Fibroblast of lung (primary cell): ENCODE data around the gene TRIM74.
"Not testable (repeated sequence)": the region's sequence is repeated elsewhere in the genome, so short reads cannot be mapped to it uniquely, and the experiment has no call there.

Experiments
- EZH2 ChIP-seq: IDR thresholded peaks from 2 replicates; pipeline ENCODE4 v1.5.1; 2012; ENCODE audit warnings: low read length, control low read depth, mild to moderate bottlenecking; ENCODE audit errors: missing control alignments
- TF ChIP-seq, protein P1 (sequence below), 2 donors: IDR thresholded peaks in 1 of 2; conservative IDR thresholded peaks in 1 of 2; 1 replicate in 1 of 2; 2 replicates in 1 of 2; pipeline ENCODE4 v1.5.1; 2011 to 2012; ENCODE audit warnings: low read length in 2 of 2, control low read depth in 1 of 2, inconsistent platforms in 1 of 2, low read depth in 1 of 2, mild to moderate bottlenecking in 1 of 2

DNA sequence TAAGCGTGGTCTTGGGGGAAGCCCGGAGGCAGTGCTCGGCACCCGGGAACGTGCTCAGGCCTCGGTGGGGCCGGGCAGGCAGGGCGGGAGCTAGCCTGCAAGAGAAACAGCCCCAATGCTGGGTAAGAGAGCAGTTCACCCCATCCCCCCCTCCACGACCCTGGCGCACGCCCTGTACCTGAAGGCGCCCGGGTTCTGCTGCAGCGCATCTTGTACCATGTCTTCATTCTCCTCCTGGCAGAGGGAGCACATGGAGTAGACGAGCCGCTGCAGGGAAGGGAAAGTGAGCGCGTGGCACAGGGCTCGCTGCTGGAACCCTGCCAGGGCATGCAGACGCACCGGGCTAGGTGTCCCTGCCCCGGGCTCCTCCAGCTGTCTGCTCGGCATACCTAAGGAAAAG lies 20.6 kb downstream of the TRIM74 start:
- TF ChIP-seq EZH2 = not testable (repeated sequence)
- TF ChIP-seq, protein P1, sequence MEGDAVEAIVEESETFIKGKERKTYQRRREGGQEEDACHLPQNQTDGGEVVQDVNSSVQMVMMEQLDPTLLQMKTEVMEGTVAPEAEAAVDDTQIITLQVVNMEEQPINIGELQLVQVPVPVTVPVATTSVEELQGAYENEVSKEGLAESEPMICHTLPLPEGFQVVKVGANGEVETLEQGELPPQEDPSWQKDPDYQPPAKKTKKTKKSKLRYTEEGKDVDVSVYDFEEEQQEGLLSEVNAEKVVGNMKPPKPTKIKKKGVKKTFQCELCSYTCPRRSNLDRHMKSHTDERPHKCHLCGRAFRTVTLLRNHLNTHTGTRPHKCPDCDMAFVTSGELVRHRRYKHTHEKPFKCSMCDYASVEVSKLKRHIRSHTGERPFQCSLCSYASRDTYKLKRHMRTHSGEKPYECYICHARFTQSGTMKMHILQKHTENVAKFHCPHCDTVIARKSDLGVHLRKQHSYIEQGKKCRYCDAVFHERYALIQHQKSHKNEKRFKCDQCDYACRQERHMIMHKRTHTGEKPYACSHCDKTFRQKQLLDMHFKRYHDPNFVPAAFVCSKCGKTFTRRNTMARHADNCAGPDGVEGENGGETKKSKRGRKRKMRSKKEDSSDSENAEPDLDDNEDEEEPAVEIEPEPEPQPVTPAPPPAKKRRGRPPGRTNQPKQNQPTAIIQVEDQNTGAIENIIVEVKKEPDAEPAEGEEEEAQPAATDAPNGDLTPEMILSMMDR (conservative IDR thresholded peaks at IDR 0.05 in 1 of 2, IDR thresholded peaks at IDR 0.05 in 1 of 2; ENCODE audit: low read depth in 1 of 2, low read length in 2 of 2) = not testable (repeated sequence)
